H9 (cell line): ENCODE data around the gene PTPRN2. TPM values are rescaled to one million over a fixed set of nuclear protein-coding genes. Genes with fewer than 3 reads are reported as not detected.

ENCODE experiments used
- DNase-seq: peaks from one replicate; pipeline ENCODE4 v3.0.0-alpha.2; 2017
- H2AFZ ChIP-seq: one replicate; pipeline ENCODE4 v1.6.1; 2013; ENCODE audit warnings: mild to moderate bottlenecking, low read length, control low read depth, moderate library complexity
- H2AK5ac ChIP-seq: 2 replicates; pipeline ENCODE4 v1.6.1; 2013; ENCODE audit warnings: low read length, control low read depth, mixed read lengths; ENCODE audit not compliant: insufficient read length
- H2BK120ac ChIP-seq: one replicate; pipeline ENCODE4 v1.6.1; 2013; ENCODE audit warnings: low read depth, mild to moderate bottlenecking, low read length, control low read depth, inconsistent platforms; ENCODE audit not compliant: poor library complexity, severe bottlenecking
- H2BK12ac ChIP-seq: 2 replicates; pipeline ENCODE4 v1.6.1; 2013; ENCODE audit warnings: low read length, control low read depth, mixed read lengths, low read depth; ENCODE audit not compliant: insufficient read length
- H2BK15ac ChIP-seq: 2 replicates; pipeline ENCODE4 v1.6.1; 2013; ENCODE audit warnings: low read depth, low read length, control low read depth
- H2BK20ac ChIP-seq: one replicate; pipeline ENCODE4 v1.6.1; 2013; ENCODE audit warnings: low read depth, mild to moderate bottlenecking, low read length, control low read depth, inconsistent platforms; ENCODE audit not compliant: poor library complexity, severe bottlenecking
- H2BK5ac ChIP-seq: 2 replicates; pipeline ENCODE4 v1.6.1; 2013; ENCODE audit warnings: low read length, control low read depth, mixed read lengths; ENCODE audit not compliant: insufficient read length
- H3K14ac ChIP-seq: 2 replicates; pipeline ENCODE4 v1.6.1; 2013; ENCODE audit warnings: low read length, control low read depth; ENCODE audit not compliant: insufficient read depth
- H3K18ac ChIP-seq: 2 replicates; pipeline ENCODE4 v1.6.1; 2013; ENCODE audit warnings: low read depth, mild to moderate bottlenecking, mixed read lengths, low read length, control low read depth; ENCODE audit not compliant: insufficient read length
- H3K23ac ChIP-seq: 2 replicates; pipeline ENCODE4 v1.6.1; 2013; ENCODE audit warnings: low read length, control low read depth, mixed read lengths, low read depth; ENCODE audit not compliant: insufficient read length
- H3K23me2 ChIP-seq: 2 replicates; pipeline ENCODE4 v1.6.1; 2013; ENCODE audit warnings: low read depth, mild to moderate bottlenecking, mixed read lengths, low read length, control low read depth; ENCODE audit not compliant: insufficient read length, poor library complexity, severe bottlenecking
- H3K27ac ChIP-seq: 2 replicates; pipeline ENCODE4 v1.5.1; 2013; ENCODE audit warnings: low read length, control low read depth, mixed read lengths, low read depth; ENCODE audit not compliant: insufficient read length
- H3K27me3 ChIP-seq: 2 replicates; pipeline ENCODE4 v1.6.1; 2013; ENCODE audit warnings: low read length, control low read depth, inconsistent platforms; ENCODE audit not compliant: insufficient read depth
- H3K4ac ChIP-seq: 2 replicates; pipeline ENCODE4 v1.6.1; 2013; ENCODE audit warnings: low read depth, mild to moderate bottlenecking, control low read depth, inconsistent platforms, low read length, moderate library complexity
- H3K4me1 ChIP-seq: 2 replicates; pipeline ENCODE4 v1.6.1; 2013; ENCODE audit warnings: low read length, control low read depth, inconsistent platforms; ENCODE audit not compliant: insufficient read depth
- H3K4me2 ChIP-seq: 2 replicates; pipeline ENCODE4 v1.6.1; 2013; ENCODE audit warnings: low read length, control low read depth, mixed read lengths; ENCODE audit not compliant: insufficient read length, insufficient read depth
- H3K56ac ChIP-seq: 2 replicates; pipeline ENCODE4 v1.6.1; 2013; ENCODE audit warnings: low read depth, mild to moderate bottlenecking, mixed read lengths, low read length, control low read depth; ENCODE audit not compliant: insufficient read length
- H3K79me1 ChIP-seq: 2 replicates; pipeline ENCODE4 v1.6.1; 2013; ENCODE audit warnings: low read depth, mild to moderate bottlenecking, moderate library complexity, low read length, control low read depth, inconsistent platforms; ENCODE audit not compliant: insufficient read depth, poor library complexity, severe bottlenecking
- H3K79me2 ChIP-seq: 2 replicates; pipeline ENCODE4 v1.6.1; 2013; ENCODE audit warnings: low read length, control low read depth, inconsistent platforms; ENCODE audit not compliant: insufficient read depth
- H3K9ac ChIP-seq: 2 replicates; pipeline ENCODE4 v1.6.1; 2013; ENCODE audit warnings: low read length, control low read depth, mixed read lengths; ENCODE audit not compliant: insufficient read length; ENCODE audit errors: extremely low read depth
- H3K9me3 ChIP-seq: one replicate; pipeline ENCODE4 v1.6.1; 2013; ENCODE audit warnings: low read depth, low read length, inconsistent platforms; ENCODE audit not compliant: control insufficient read depth
- H3T11ph ChIP-seq: one replicate; pipeline ENCODE4 v1.6.1; 2013; ENCODE audit warnings: mild to moderate bottlenecking, low read length, control low read depth, inconsistent platforms
- H4K20me1 ChIP-seq: one replicate; pipeline ENCODE4 v1.6.1; 2013; ENCODE audit not compliant: control insufficient read depth, insufficient read length, insufficient read depth
- H4K5ac ChIP-seq: 2 replicates; pipeline ENCODE4 v1.6.1; 2013; ENCODE audit warnings: low read depth, mild to moderate bottlenecking, mixed read lengths, low read length, control low read depth; ENCODE audit not compliant: insufficient read length
- H4K8ac ChIP-seq: replicated peaks from 2 replicates; pipeline ENCODE4 v1.6.1; 2013; ENCODE audit warnings: low read length, control low read depth, mixed read lengths, low read depth; ENCODE audit not compliant: insufficient read length
- H4K91ac ChIP-seq: 2 replicates; pipeline ENCODE4 v1.6.1; 2013; ENCODE audit warnings: low read depth, mild to moderate bottlenecking, moderate library complexity, mixed read lengths, low read length, control low read depth; ENCODE audit not compliant: insufficient read length
- H3K27ac Mint-ChIP-seq, 3 experiments: 2 replicates in 2 of 3; 3 replicates in 1 of 3; pipeline ENCODE4 v1.8.0; 2020 to 2021; ENCODE audit warnings: mixed read lengths in 3 of 3, mild to moderate bottlenecking in 1 of 3, moderate library complexity in 1 of 3
- H3K27me3 Mint-ChIP-seq: 2 replicates; pipeline ENCODE4 v1.8.0; 2021; ENCODE audit warnings: low read depth, mild to moderate bottlenecking, moderate library complexity, mixed read lengths
- H3K36me3 Mint-ChIP-seq, 3 experiments: 2 replicates in 2 of 3; 3 replicates in 1 of 3; pipeline ENCODE4 v1.8.0; 2020 to 2021; ENCODE audit warnings: low read depth in 3 of 3, mixed read lengths in 3 of 3; ENCODE audit not compliant: insufficient read depth in 1 of 3
- H3K4me1 Mint-ChIP-seq, 2 experiments: 2 replicates each; pipeline ENCODE4 v1.8.0; 2020; ENCODE audit warnings: mixed read lengths in 2 of 2
- H3K4me3 Mint-ChIP-seq, 2 experiments: 2 replicates in 1 of 2; 3 replicates in 1 of 2; pipeline ENCODE4 v1.8.0; 2020 to 2021; ENCODE audit warnings: mild to moderate bottlenecking in 2 of 2, mixed read lengths in 2 of 2, moderate library complexity in 1 of 2
- H3K9me3 Mint-ChIP-seq, 2 experiments: 2 replicates in 1 of 2; 3 replicates in 1 of 2; pipeline ENCODE4 v1.8.0; 2020; ENCODE audit warnings: mild to moderate bottlenecking in 2 of 2, mixed read lengths in 2 of 2, moderate library complexity in 1 of 2
- WGBS: extraction: QIAGEN DNeasy Blood & Tissue Kit; methylation state at CpG from one replicate; pipeline ENCODE4 v1.1.7; 2013; ENCODE audit warnings: missing lambda C conversion rate, low lambda C conversion rate, mixed read lengths; ENCODE audit not compliant: insufficient read length; ENCODE audit errors: extremely low coverage; 5-methylcytosine and 5-hydroxymethylcytosine counted together
- total RNA-seq: library from RNA; stranded (reverse); gene quantifications from 2 replicates; pipeline ENCODE4 v1.2.1, GENCODE V29; 2021
- TF ChIP-seq, protein P1 (sequence below): fragments of 200-600 bp; sonication (generic); conservative IDR thresholded peaks from 3 replicates; pipeline ENCODE4 v1.8.0; 2021; ENCODE audit warnings: antibody characterized with exemption, mild to moderate bottlenecking

Gene PTPRN2
- total RNA-seq, 1 experiment from 2014 or later, result 5.2 TPM

DNA sequence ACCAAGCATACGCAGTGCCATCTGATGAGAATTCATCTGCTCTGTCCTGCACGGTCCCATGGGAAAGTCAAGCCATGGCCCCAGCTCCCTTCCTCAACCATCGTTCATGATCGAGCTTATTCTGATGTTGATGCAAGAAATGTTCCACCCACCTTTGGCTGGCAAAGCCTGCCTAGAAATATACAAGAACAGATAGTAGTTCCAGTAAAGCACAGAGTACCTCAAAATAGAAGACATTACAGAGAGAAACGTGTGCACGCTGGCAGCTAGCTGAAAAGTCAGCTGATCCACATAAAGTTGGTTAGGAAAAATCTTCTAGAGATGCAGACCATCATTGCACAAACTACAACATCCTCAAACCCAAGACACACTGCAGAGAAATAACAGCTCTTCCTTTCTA, 127.0 kb downstream of the PTPRN2 start:
- no peaks in the 10 kb centered on the region for H3K4me1 ChIP-seq
- no peaks in the 10 kb centered on the region for H3K27me3 ChIP-seq
- no peaks in the 10 kb centered on the region for H3K23me2 ChIP-seq
- H2BK12ac ChIP-seq, result no peak overlapping the region
- peaks cover 12 to 13% of the 10 kb centered on the region in 2 experiments; a peak in 4 of 5 replicates for H3K9me3 Mint-ChIP-seq
- no peak overlapping the region for H3K18ac ChIP-seq
- H3K9me3 ChIP-seq, result no peaks in the 10 kb centered on the region
- H3K4ac ChIP-seq, result no peak overlapping the region
- no peak overlapping the region; a peak in 1 of 5 replicates for H3K4me3 Mint-ChIP-seq
- WGBS, result no CpG with 5 or more reads among the region's 6 CpGs
- H3K23ac ChIP-seq, result no peak overlapping the region
- no peak overlapping the region for H4K8ac ChIP-seq
- H4K20me1 ChIP-seq, result no peaks in the 10 kb centered on the region
- H3K79me2 ChIP-seq, result no peaks in the 10 kb centered on the region
- no peak overlapping the region for H3K56ac ChIP-seq
- TF ChIP-seq, protein P1, sequence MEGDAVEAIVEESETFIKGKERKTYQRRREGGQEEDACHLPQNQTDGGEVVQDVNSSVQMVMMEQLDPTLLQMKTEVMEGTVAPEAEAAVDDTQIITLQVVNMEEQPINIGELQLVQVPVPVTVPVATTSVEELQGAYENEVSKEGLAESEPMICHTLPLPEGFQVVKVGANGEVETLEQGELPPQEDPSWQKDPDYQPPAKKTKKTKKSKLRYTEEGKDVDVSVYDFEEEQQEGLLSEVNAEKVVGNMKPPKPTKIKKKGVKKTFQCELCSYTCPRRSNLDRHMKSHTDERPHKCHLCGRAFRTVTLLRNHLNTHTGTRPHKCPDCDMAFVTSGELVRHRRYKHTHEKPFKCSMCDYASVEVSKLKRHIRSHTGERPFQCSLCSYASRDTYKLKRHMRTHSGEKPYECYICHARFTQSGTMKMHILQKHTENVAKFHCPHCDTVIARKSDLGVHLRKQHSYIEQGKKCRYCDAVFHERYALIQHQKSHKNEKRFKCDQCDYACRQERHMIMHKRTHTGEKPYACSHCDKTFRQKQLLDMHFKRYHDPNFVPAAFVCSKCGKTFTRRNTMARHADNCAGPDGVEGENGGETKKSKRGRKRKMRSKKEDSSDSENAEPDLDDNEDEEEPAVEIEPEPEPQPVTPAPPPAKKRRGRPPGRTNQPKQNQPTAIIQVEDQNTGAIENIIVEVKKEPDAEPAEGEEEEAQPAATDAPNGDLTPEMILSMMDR, result no peak
- no peak overlapping the region for H2BK20ac ChIP-seq
- no peak overlapping the region for H4K5ac ChIP-seq
- H2BK120ac ChIP-seq, result no peak overlapping the region
- H3T11ph ChIP-seq, result no peak overlapping the region
- no peak overlapping the region for H3K14ac ChIP-seq
- H2AFZ ChIP-seq, result no peak overlapping the region
- no peak overlapping the region for H2BK15ac ChIP-seq
- no peak overlapping the region for H3K27ac ChIP-seq
- no peaks in the 10 kb centered on the region for H3K79me1 ChIP-seq
- no peak for DNase-seq
- H3K27ac Mint-ChIP-seq, result no peak overlapping the region
- no peak overlapping the region for H3K9ac ChIP-seq
- no peak overlapping the region for H4K91ac ChIP-seq
- H3K36me3 Mint-ChIP-seq, result peaks cover 0 to 16% (median 1%) of the 10 kb centered on the region in 3 experiments; a peak in 5 of 7 replicates
- H2AK5ac ChIP-seq, result no peak overlapping the region
- no peak overlapping the region for H3K4me2 ChIP-seq
- H3K4me1 Mint-ChIP-seq, result peaks cover 7 to 10% of the 10 kb centered on the region in 2 experiments
- H3K27me3 Mint-ChIP-seq, result peaks cover 20% of the 10 kb centered on the region
- H2BK5ac ChIP-seq, result no peak overlapping the region
